ENCODE data around the gene ACACB.

GRCh38 chr12:109223211-109223610, 106.8 kb downstream of the ACACB start:
- TF ChIP-seq CTCF (conservative IDR thresholded peaks at IDR 0.05; ENCODE audit: low read depth, low read length) = no peak
- no peak for TF ChIP-seq EZH2 (IDR thresholded peaks at IDR 0.05; ENCODE audit: borderline replicate concordance, low read depth, low read length, poor library complexity, severe bottlenecking)

Data from A673 (cell line).